DOHH2 (cell line): ENCODE results near the gene SMARCD1.

ENCODE experiments used
- H3F3A ChIP-seq: fragments of 200-600 bp; sonication (generic), shearing (Covaris generic); 2 replicates; pipeline ENCODE4 v1.6.0; 2016; ENCODE audit warnings: antibody characterized with exemption, mild to moderate bottlenecking; ENCODE audit not compliant: control insufficient read depth, insufficient read depth
- H3K27ac ChIP-seq: fragments of 200-600 bp; sonication (generic); 2 replicates; pipeline ENCODE4 v1.5.1; 2014; ENCODE audit warnings: low read depth, mild to moderate bottlenecking, low read length, moderate library complexity
- H3K27me3 ChIP-seq: fragments of 200-600 bp; sonication (generic); 2 replicates; pipeline ENCODE4 v1.6.1; 2014; ENCODE audit warnings: mild to moderate bottlenecking, low read length, mixed read lengths; ENCODE audit not compliant: control insufficient read depth
- H3K36me3 ChIP-seq: fragments of 200-600 bp; sonication (generic); 2 replicates; pipeline ENCODE4 v1.6.1; 2014; ENCODE audit warnings: mild to moderate bottlenecking, low read length, moderate library complexity, mixed read lengths; ENCODE audit not compliant: control insufficient read depth
- H3K4me1 ChIP-seq: fragments of 200-600 bp; sonication (generic); 2 replicates; pipeline ENCODE4 v1.6.1; 2014; ENCODE audit warnings: mild to moderate bottlenecking, low read length, mixed read lengths; ENCODE audit not compliant: control insufficient read depth
- H3K4me2 ChIP-seq: fragments of 200-600 bp; sonication (generic); 2 replicates; pipeline ENCODE4 v1.6.0; 2014; ENCODE audit warnings: mild to moderate bottlenecking, low read length, moderate library complexity
- H3K4me3 ChIP-seq: fragments of 200-600 bp; sonication (generic); 2 replicates; pipeline ENCODE4 v1.5.1; 2014; ENCODE audit warnings: mild to moderate bottlenecking, low read length, mixed read lengths
- H3K79me2 ChIP-seq: fragments of 200-600 bp; sonication (generic); 2 replicates; pipeline ENCODE4 v1.6.1; 2014; ENCODE audit warnings: mild to moderate bottlenecking, low read length, mixed read lengths; ENCODE audit not compliant: control insufficient read depth
- H3K9me2 ChIP-seq: fragments of 200-600 bp; sonication (generic); replicated peaks from 2 replicates; pipeline ENCODE4 v1.6.1; 2014; ENCODE audit warnings: mild to moderate bottlenecking, low read length, mixed read lengths; ENCODE audit not compliant: control insufficient read depth
- H3K9me3 ChIP-seq: fragments of 200-600 bp; sonication (generic); 2 replicates; pipeline ENCODE4 v1.6.1; 2014; ENCODE audit warnings: antibody characterized with exemption, low read length, mixed read lengths; ENCODE audit not compliant: control insufficient read depth, insufficient read depth
- H4K20me1 ChIP-seq: fragments of 200-600 bp; sonication (generic); 2 replicates; pipeline ENCODE4 v1.6.0; 2014; ENCODE audit warnings: low read depth, mild to moderate bottlenecking, antibody characterized with exemption, low read length, moderate library complexity; ENCODE audit not compliant: control insufficient read depth, insufficient read depth
- EZH2phosphoT487 ChIP-seq: fragments of 200-600 bp; sonication (generic); IDR thresholded peaks from 2 replicates; pipeline ENCODE4 v1.6.1; 2017; ENCODE audit warnings: borderline replicate concordance, mild to moderate bottlenecking, antibody characterized with exemption, low read length, moderate library complexity, mixed read lengths
- TF ChIP-seq, protein P1 (sequence below): fragments of 200-600 bp; sonication (generic); IDR thresholded peaks from one replicate; pipeline ENCODE4 v1.5.1; 2014; ENCODE audit warnings: antibody characterized with exemption, mild to moderate bottlenecking, low read depth, low read length; ENCODE audit not compliant: poor library complexity, severe bottlenecking

SMARCD1 gene

DNA sequence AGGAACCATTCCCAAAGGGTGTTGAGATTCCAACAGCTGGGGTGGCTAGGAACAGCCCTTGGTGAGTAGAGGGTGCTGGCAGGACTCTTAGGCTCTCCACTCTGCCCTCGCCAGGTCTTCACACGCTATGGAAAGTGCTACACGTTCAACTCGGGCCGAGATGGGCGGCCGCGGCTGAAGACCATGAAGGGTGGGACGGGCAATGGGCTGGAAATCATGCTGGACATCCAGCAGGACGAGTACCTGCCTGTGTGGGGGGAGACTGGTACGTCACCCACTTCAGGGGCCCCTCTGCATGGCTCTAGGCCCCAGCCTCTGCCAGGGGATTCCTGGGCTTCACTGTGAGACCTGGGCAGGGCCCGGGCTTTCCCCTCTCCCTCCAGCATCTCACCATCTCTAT lies 8.0 kb upstream of the SMARCD1 start:
- Histone ChIP-seq H4K20me1 (no peaks in the 10 kb centered on the region), H3K27me3 (peaks cover 10% of the 10 kb centered on the region; the same call in 1 of the 2 replicates), H3K9me2 (no peaks in the 10 kb centered on the region), H3K27ac (no peak overlapping the region), H3F3A (no peaks in the 10 kb centered on the region), H3K9me3 (no peaks in the 10 kb centered on the region), H3K36me3 (no peaks in the 10 kb centered on the region), H3K79me2 (no peaks in the 10 kb centered on the region), H3K4me3 (no peak overlapping the region), H3K4me1 (0 out of 2 replicates have a peak, but pooled peaks cover 3% of the 10 kb centered on the region), H3K4me2 (no peak overlapping the region)
- TF ChIP-seq, protein P1, sequence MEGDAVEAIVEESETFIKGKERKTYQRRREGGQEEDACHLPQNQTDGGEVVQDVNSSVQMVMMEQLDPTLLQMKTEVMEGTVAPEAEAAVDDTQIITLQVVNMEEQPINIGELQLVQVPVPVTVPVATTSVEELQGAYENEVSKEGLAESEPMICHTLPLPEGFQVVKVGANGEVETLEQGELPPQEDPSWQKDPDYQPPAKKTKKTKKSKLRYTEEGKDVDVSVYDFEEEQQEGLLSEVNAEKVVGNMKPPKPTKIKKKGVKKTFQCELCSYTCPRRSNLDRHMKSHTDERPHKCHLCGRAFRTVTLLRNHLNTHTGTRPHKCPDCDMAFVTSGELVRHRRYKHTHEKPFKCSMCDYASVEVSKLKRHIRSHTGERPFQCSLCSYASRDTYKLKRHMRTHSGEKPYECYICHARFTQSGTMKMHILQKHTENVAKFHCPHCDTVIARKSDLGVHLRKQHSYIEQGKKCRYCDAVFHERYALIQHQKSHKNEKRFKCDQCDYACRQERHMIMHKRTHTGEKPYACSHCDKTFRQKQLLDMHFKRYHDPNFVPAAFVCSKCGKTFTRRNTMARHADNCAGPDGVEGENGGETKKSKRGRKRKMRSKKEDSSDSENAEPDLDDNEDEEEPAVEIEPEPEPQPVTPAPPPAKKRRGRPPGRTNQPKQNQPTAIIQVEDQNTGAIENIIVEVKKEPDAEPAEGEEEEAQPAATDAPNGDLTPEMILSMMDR, result no peak
- no peak for TF ChIP-seq EZH2phosphoT487

DNA sequence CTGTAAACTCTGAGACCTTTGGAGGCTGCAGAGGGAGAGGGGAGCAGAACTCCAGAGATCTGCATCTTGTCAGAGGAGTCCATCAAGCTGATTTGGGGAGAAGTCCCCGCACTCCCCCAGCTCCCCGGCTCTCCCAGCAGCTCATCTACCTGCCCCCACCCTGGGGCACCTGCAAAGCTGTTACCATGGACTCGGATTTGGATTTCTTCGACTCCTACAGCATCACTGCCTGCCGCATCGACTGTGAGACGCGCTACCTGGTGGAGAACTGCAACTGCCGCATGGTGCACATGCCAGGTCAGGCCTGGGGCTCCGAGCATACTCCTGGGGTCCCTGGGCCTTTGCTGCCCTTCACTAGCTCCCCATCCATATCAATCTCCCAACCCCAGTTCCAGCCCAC lies 6.9 kb upstream of the SMARCD1 start:
- Histone ChIP-seq H3K9me2 (no peaks in the 10 kb centered on the region), H3K27me3 (peaks cover 10% of the 10 kb centered on the region; the same call in 1 of the 2 replicates), H3K9me3 (no peaks in the 10 kb centered on the region), H3K4me2 (no peak overlapping the region), H4K20me1 (no peaks in the 10 kb centered on the region), H3K27ac (no peak overlapping the region), H3K4me3 (no peak overlapping the region), H3K4me1 (0 out of 2 replicates have a peak, but pooled peaks cover 3% of the 10 kb centered on the region), H3K36me3 (no peaks in the 10 kb centered on the region), H3K79me2 (no peaks in the 10 kb centered on the region), H3F3A (no peaks in the 10 kb centered on the region)
- no peak for TF ChIP-seq EZH2phosphoT487
- TF ChIP-seq, protein P1, result no peak

DNA sequence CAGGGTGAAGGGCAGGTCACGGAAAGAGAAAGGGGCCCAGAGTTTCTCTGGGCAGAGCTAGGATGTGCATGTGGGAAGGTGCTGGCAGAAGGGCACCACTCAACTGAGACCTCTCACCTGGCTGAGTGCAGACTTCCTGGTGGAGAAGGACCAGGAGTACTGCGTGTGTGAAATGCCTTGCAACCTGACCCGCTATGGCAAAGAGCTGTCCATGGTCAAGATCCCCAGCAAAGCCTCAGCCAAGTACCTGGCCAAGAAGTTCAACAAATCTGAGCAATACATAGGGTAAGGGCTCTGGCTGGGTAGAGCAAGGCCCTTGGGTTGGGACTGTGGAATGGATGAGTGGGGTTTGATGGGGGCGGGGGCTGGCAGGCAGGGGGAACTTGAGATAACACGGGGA lies 5.4 kb upstream of the SMARCD1 start:
- 0 out of 2 replicates have a peak, but pooled peaks cover 6% of the 10 kb centered on the region for H3K4me1 ChIP-seq
- no peaks in the 10 kb centered on the region for H3F3A ChIP-seq
- no peak overlapping the region for H3K4me2 ChIP-seq
- TF ChIP-seq, protein P1, result no peak
- TF ChIP-seq EZH2phosphoT487, result no peak
- H3K27me3 ChIP-seq, result peaks cover 10% of the 10 kb centered on the region; the same call in 1 of the 2 replicates
- no peak overlapping the region for H3K27ac ChIP-seq
- no peaks in the 10 kb centered on the region for H3K9me2 ChIP-seq
- H3K9me3 ChIP-seq, result no peaks in the 10 kb centered on the region
- no peaks in the 10 kb centered on the region for H3K36me3 ChIP-seq
- no peaks in the 10 kb centered on the region for H4K20me1 ChIP-seq
- no peak overlapping the region for H3K4me3 ChIP-seq
- H3K79me2 ChIP-seq, result peaks cover 3% of the 10 kb centered on the region
